GM18517 (cell line): ENCODE results near the gene RAPGEF1.

ENCODE experiments used
- ATAC-seq: cut with Tn5 transposase; IDR thresholded peaks from one replicate; pipeline ENCODE4 v1.9.1; 2021; ENCODE audit warnings: mild to moderate bottlenecking, moderate library complexity; ENCODE audit not compliant: unreplicated experiment

The RAPGEF1 gene

GRCh38 chr9:131748411-131748955, 8.6 kb upstream of the RAPGEF1 start:
- ATAC-seq: no peak

DNA sequence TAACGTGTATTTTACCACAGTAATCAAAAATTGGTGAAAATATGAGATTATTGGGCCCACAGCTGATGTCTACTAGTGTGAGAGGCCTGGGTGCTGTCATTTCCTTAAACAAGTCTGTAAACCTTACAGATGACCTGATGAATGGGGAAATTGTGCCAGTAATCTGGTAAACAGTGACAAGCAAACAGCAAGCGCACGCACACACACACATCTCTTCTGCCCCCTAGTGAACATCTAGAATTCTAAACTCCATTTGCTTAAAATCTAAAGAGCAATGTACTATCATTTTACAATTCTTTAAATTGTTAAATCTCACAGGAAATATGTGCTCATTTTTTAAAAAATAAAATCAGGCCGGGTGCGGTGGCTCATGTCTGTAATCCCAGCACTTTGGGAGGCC, 7.5 kb upstream of the RAPGEF1 start:
- no peak for ATAC-seq

DNA sequence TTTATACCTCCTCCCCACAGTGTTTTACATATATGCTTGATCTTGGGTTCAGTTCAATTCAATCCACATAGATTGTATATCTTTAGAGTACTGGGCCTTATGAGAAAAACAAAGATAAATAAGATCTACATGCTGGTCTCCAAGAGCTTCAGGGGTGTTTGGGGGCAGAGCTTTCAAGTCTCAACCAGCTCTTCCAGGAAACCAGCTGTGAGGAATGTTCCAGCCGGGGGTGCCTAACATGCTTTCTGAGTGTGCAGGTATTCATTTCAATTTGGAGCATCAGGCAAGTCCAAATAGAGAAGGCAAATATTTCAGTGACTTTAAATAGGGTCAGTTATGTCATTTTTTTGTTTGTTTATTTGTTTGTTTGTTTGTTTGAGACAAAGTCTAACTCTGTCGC, 5.7 kb upstream of the RAPGEF1 start:
- no peak for ATAC-seq

GRCh38 chr9:131744720-131745201, 4.9 kb upstream of the RAPGEF1 start:
- ATAC-seq: no peak

DNA sequence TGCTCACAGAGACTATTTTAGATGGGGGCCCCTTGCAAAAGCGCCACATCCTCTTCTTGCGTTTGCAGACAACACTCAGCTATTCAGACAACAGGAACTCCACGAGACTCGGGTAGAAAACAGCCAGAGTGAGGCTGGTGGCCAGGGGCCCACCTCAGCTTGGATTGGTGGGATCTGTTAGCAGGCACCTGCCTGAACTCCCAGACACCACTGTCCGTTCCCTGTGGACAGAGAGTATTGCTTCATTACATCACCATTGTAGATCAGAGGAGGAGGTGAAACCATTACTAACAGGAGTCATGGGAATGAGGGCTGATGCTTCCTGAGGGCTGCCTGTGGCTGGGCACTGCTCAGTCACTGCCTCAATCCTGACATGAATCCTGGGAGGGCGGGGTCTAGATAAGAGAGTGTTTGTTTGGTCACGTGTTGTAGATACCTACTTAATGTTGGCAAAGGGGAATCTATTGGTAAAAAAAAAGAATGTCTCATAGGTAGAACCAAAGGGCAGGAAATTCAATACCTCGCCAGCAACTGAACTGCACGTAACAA, 4.4 kb upstream of the RAPGEF1 start:
- no peak for ATAC-seq

GRCh38 chr9:131743501-131743900, 3.6 kb upstream of the RAPGEF1 start:
- ATAC-seq: no peak

GRCh38 chr9:131743096-131743495, 3.2 kb upstream of the RAPGEF1 start:
- ATAC-seq: no peak

- ATAC-seq: no peak
These were observed 1.0 kb upstream of the RAPGEF1 start for GRCh38 chr9:131740898-131741297.

- ATAC-seq: peak; percentile 35
These were observed 530 bp downstream of the RAPGEF1 start for GRCh38 chr9:131739133-131739958.

GRCh38 chr9:131738293-131739132, 1.4 kb downstream of the RAPGEF1 start:
- no peak for ATAC-seq

- no peak for ATAC-seq
These were observed 2.5 kb downstream of the RAPGEF1 start for GRCh38 chr9:131737426-131737825.

DNA sequence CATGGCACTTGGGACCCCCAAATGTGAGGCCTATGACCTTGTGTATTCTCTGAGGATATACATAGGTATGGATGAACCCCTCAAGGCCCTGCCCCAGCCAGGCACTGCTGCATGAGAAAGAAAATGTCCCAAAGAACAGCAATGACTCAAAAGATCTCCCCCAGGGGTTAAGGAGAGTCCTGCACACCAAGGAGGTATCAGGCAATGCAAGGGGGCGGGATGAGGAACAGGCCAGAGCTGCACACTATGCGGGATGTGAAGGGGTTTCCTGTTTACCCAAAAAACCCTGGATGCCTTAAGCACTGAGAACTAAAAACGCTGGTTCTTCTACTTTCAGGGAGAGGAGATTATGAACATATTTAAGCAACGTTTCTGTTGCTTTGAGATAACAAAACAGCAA, 3.4 kb downstream of the RAPGEF1 start:
- no peak for ATAC-seq

GRCh38 chr9:131735238-131736128, 4.4 kb downstream of the RAPGEF1 start:
- ATAC-seq: no peak

DNA sequence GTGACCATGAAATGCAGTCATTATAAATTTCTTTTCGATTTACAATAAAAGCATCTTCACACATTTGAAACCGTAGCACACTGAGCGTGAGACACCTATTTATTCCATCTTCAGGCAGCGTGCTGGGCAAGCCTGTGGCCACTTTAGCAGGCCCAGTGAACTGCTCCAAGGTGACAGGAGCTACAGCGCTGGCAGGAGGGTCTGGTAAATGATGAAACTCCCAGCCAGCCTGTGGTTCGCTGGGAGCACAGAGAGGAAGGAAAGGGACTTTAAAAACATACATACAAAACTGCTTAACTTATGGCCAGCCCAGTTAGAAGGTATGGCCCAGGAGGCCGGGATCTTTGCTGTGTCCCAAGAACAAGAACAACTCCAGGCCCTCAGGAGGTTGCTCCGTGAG, 5.1 kb downstream of the RAPGEF1 start:
- ATAC-seq: no peak

GRCh38 chr9:131734165-131734610, 5.7 kb downstream of the RAPGEF1 start:
- ATAC-seq: no peak

GRCh38 chr9:131733541-131734061, 6.3 kb downstream of the RAPGEF1 start:
- ATAC-seq: no peak

GRCh38 chr9:131732636-131733289, 7.1 kb downstream of the RAPGEF1 start:
- no peak for ATAC-seq

GRCh38 chr9:131732061-131732526, 7.8 kb downstream of the RAPGEF1 start:
- ATAC-seq: no peak

DNA sequence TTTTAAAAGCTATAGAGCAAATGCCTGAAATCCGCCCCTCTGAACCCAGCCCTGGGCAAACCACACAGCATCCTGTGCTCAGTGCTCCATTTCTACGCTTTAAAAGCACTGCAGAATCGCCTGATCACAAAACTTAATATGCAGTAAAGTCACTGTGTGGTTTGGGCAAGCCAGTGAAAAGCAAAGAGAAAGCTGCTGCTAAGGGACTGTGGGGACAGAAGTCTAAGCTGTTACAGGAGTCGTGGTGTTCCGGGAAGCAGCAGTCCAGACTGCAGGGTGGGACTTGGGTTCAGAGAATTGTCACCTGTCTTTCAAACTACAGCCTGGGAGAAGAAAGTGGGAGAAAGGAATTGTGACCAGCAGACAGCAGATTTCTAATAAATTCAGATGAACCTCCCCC, 8.2 kb downstream of the RAPGEF1 start:
- ATAC-seq: no peak
